GM12864 (cell line): Measurements from ENCODE around the gene NPW.

ENCODE experiments used
- DNase-seq: peaks from one replicate; pipeline ENCODE4 v3.0.0-alpha.2; 2011; ENCODE audit warnings: low read depth
- H3K4me3 ChIP-seq: 2 replicates; pipeline ENCODE4 v1.5.1; 2011; ENCODE audit warnings: mild to moderate bottlenecking, low read depth, low read length, control low read depth
- CTCF ChIP-seq: IDR thresholded peaks from 2 replicates; pipeline ENCODE4 v1.5.1; 2011; ENCODE audit warnings: low read depth, mild to moderate bottlenecking, moderate library complexity, low read length, control low read depth, inconsistent platforms; ENCODE audit errors: missing control alignments

Gene NPW

DNA sequence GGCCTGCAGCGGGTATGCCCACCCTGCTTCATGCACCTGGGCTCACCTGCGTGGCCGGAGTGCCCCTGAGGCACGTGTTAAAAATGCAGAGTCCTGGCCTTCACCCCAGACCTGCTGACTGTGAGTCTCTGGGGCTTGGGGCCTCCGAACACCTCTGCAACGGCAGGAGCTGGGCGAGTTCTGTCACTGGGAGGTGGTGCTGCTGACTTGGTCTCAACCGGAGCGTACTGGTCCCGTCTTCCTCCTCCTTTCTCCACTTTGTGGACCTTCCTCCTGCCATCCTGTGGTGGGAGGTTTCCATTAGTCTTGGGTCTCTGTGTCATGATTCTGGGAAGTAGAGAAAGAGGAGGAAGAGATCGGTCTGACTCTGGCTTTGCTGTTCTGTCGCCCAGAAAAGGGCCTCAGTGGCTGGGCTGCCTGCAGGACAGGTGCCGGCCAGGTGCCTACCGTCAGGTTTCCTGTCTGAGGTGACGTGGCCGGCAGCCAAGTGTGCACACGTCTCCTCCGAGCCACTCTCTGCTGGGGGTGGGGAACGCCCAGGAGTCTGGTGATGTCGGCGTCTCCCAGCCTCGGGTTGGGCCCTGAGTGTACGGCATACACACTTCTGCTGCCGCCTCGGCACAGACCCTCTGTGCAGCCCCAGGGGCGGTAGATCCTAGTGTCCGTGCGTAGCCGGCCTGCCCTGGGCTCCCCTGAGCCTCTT lies 35.1 kb downstream of the NPW start:
- no peak for TF ChIP-seq CTCF
- no peak overlapping the region for H3K4me3 ChIP-seq
- DNase-seq: no peak

DNA sequence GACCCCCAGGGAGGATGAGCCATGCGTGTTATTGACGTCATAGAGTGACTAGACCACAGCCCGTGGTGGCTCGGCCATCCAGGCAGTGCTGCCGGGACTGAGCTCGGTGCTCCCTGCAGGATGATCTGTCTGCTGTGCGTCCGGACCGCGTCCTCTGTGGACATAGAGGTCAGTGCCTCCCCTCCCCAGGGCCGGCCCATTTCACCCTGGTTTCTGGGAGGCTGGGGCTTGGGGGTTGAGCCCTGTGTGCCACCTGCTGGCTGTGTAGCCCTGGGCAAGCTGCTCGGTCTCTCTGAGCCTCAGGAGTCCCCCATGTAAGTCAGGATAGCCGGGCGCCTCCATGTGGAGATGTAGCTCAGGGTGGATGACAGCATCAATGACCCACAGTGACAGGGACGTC lies 36.5 kb downstream of the NPW start:
- no peak for DNase-seq
- TF ChIP-seq CTCF: no peak
- no peak overlapping the region for H3K4me3 ChIP-seq

- no peak overlapping the region for H3K4me3 ChIP-seq
- TF ChIP-seq CTCF: peak; percentile 27
- no peak for DNase-seq
These were observed 37.3 kb downstream of the NPW start for GRCh38 chr16:2056681-2057407.

- H3K4me3 ChIP-seq: no peak overlapping the region
- TF ChIP-seq CTCF: no peak
- no peak for DNase-seq
These were observed 37.9 kb downstream of the NPW start for GRCh38 chr16:2057438-2057837.

GRCh38 chr16:2058420-2058819 lies 38.8 kb downstream of the NPW start:
- DNase-seq: no peak
- no peak for TF ChIP-seq CTCF
- no peak overlapping the region for H3K4me3 ChIP-seq

DNA sequence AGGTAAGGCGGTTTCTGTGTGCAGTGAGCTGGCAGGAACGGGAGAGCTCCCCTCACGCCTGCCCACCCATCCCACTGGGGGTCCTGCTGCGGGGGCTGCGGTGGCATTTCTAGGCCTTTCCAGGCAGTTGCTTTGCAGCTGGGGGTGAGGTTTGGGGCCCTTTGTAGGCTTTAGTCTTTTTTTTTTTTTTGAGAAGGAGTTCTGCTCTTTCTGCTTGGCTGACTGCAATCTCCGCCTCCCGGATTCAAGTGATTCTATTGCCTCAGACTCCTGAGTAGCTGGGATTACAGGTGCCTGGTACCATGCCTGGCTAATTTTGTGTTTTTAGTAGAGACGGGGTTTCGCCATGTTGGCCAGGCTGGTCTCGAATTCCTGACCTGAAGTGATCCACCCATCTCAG lies 39.3 kb downstream of the NPW start:
- no peak for TF ChIP-seq CTCF
- H3K4me3 ChIP-seq: no peak overlapping the region
- no peak for DNase-seq

- no peak for TF ChIP-seq CTCF
- no peak for DNase-seq
- H3K4me3 ChIP-seq: no peak overlapping the region
These were observed 40.8 kb downstream of the NPW start for GRCh38 chr16:2060346-2060745.
